Bronchial epithelial cell (primary cell): ENCODE results near the gene TASP1. TPM values are rescaled to one million over a fixed set of nuclear protein-coding genes. Genes with fewer than 3 reads are reported as not detected.

ENCODE experiments used
- DNase-seq: peaks from one replicate; pipeline ENCODE4 v3.0.0-alpha.2; 2010; ENCODE audit warnings: low read depth
- FAIRE-seq: peaks from 2 replicates; lab custom pipeline; 2011; peaks lifted over from hg19 to GRCh38; lab: Jason Lieb, UNC
- H3K27me3 ChIP-seq: 2 replicates; pipeline ENCODE4 v1.5.1; 2011; ENCODE audit warnings: low read length; ENCODE audit not compliant: control insufficient read depth, insufficient read depth
- H3K36me3 ChIP-seq: 2 replicates; pipeline ENCODE4 v1.5.1; 2011; ENCODE audit warnings: low read length; ENCODE audit not compliant: control insufficient read depth, insufficient read depth
- H3K4me3 ChIP-seq: 2 replicates; pipeline ENCODE4 v1.5.1; 2011; ENCODE audit warnings: mild to moderate bottlenecking, low read depth, low read length, control low read depth
- total RNA-seq: library from RNA; depleted of rRNA; stranded (reverse); fragments of >200 nt; gene quantifications from 2 replicates; pipeline ENCODE4 v1.2.1, GENCODE V29; 2014
- TF ChIP-seq, protein P1 (sequence below): IDR thresholded peaks from 2 replicates; pipeline ENCODE4 v1.5.1; 2011; ENCODE audit warnings: mild to moderate bottlenecking, moderate library complexity, low read length, control low read depth, inconsistent platforms; ENCODE audit not compliant: insufficient read depth, severe bottlenecking

The TASP1 gene
- total RNA-seq, 1 donor from 2014 or later = 18.7 TPM

DNA sequence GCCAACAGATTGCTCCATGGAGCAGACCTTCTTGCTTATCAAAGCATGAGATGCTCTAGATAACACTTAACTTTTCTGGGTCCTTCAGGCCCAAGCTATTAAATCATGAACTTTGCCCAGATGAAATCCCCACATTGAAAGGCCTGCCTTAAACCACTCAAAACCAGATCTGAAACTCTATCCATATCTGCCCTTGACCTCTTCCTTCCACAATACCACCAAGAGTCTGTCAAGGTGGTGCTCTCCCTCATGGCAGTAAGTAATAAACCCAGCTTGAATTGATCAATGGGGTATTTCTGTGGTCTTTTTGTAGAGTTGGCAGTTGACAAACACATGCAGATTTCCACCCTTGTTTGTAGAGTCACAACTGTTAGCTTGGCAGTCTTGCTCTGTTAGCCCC is 282.1 kb downstream of the TASP1 start:
- no peaks in the 10 kb centered on the region for H3K27me3 ChIP-seq
- FAIRE-seq = no peak
- TF ChIP-seq, protein P1, sequence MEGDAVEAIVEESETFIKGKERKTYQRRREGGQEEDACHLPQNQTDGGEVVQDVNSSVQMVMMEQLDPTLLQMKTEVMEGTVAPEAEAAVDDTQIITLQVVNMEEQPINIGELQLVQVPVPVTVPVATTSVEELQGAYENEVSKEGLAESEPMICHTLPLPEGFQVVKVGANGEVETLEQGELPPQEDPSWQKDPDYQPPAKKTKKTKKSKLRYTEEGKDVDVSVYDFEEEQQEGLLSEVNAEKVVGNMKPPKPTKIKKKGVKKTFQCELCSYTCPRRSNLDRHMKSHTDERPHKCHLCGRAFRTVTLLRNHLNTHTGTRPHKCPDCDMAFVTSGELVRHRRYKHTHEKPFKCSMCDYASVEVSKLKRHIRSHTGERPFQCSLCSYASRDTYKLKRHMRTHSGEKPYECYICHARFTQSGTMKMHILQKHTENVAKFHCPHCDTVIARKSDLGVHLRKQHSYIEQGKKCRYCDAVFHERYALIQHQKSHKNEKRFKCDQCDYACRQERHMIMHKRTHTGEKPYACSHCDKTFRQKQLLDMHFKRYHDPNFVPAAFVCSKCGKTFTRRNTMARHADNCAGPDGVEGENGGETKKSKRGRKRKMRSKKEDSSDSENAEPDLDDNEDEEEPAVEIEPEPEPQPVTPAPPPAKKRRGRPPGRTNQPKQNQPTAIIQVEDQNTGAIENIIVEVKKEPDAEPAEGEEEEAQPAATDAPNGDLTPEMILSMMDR = no peak
- H3K36me3 ChIP-seq = no peaks in the 10 kb centered on the region
- no peak for DNase-seq
- H3K4me3 ChIP-seq = no peak overlapping the region

- no peaks in the 10 kb centered on the region for H3K36me3 ChIP-seq
- DNase-seq (no peak), FAIRE-seq (no peak)
- no peak overlapping the region for H3K4me3 ChIP-seq
- no peaks in the 10 kb centered on the region for H3K27me3 ChIP-seq
- TF ChIP-seq, protein P1 = no peak
Measured at GRCh38 chr20:13355941-13356486, 282.7 kb downstream of the TASP1 start.

DNA sequence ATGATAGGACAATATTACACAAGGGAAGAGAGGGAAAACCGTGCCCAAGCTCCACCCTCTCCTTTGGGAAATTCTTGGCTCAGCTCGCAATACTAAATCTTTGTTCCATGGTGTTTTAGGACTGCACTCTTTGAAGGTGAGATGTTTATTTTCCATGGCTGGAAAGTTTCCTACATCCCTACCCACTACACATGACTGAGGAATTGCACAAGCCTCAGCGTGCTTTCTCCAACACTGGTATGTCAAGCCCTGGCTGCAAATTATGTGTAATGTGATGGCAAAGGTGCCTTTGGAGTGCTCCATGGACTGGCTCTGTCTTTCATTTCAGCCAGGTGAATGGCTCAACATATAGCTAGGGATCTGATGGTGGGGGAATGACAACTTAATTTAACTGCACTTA is 283.3 kb downstream of the TASP1 start:
- no peak overlapping the region for H3K4me3 ChIP-seq
- TF ChIP-seq, protein P1 = no peak
- no peaks in the 10 kb centered on the region for H3K27me3 ChIP-seq
- FAIRE-seq (no peak), DNase-seq (peak; percentile 89)
- H3K36me3 ChIP-seq = no peaks in the 10 kb centered on the region

- TF ChIP-seq, protein P1 = no peak
- FAIRE-seq (no peak), DNase-seq (peak; percentile 99)
Measured at GRCh38 chr20:13353261-13353945, 285.3 kb downstream of the TASP1 start.

DNA sequence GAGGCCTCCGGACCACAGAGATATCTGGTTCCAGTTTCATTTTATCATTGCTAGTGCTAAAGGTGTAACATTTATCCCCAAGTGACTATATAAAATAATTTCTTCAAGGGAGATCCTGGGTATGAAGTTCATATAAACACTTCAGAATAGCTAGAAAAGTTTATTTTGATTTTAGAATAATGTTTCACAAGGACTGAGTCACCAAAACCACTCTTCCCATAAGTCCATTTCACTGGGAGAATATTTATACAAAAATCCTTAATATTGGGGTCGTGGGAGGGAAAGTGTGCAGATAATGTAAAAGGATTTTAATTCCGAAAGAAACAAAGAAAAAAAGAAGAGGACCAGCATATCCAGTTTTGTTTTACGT is 289.5 kb downstream of the TASP1 start:
- Histone ChIP-seq H3K27me3 (no peaks in the 10 kb centered on the region), H3K4me3 (no peak overlapping the region), H3K36me3 (no peaks in the 10 kb centered on the region)
- FAIRE-seq = no peak
- DNase-seq = no peak
- TF ChIP-seq, protein P1 = no peak

More at GRCh38 chr20:13353261-13353945, 285.3 kb downstream of the TASP1 start:
- H3K27me3 ChIP-seq = no peaks in the 10 kb centered on the region
- H3K4me3 ChIP-seq = no peak overlapping the region
- H3K36me3 ChIP-seq = no peaks in the 10 kb centered on the region
